HEK293 (cell line): ENCODE measurements around the gene GDF9.

Experiments used
- CTCF ChIA-PET: fragments of 350-600 bp; formaldehyde crosslinking; extraction: SDS; loops from one replicate; lab custom pipeline; 2021; ENCODE audit warnings: antibody characterized with exemption; lab: Yijun Ruan, JAX
- POLR2A ChIA-PET: fragments of 300-600 bp; formaldehyde crosslinking; extraction: SDS; loops from one replicate; lab custom pipeline; 2020; ENCODE audit warnings: antibody characterized with exemption, inconsistent platforms; lab: Yijun Ruan, JAX
- H3K27ac ChIP-seq: fragments of 200-500 bp; sonication (Bioruptor generic); 2 replicates; pipeline ENCODE4 v1.5.1; 2014; ENCODE audit warnings: low read depth, low read length, control low read depth, inconsistent platforms; ENCODE audit errors: extremely low read depth
- H3K36me3 ChIP-seq, 2 experiments: fragments of 200-500 bp in 1 of 2; sonication (Bioruptor generic) in 1 of 2; 1 replicate in 1 of 2; 2 replicates in 1 of 2; pipeline ENCODE4 v1.5.1; 2014 to 2017; ENCODE audit warnings: inconsistent platforms in 2 of 2, low read length in 2 of 2; ENCODE audit not compliant: control insufficient read depth in 2 of 2, insufficient read depth in 1 of 2
- H3K4me1 ChIP-seq: fragments of 200-500 bp; sonication (Bioruptor generic); 2 replicates; pipeline ENCODE4 v1.5.1; 2014; ENCODE audit warnings: mild to moderate bottlenecking, low read length, inconsistent platforms; ENCODE audit not compliant: control insufficient read depth, insufficient read depth
- H3K4me3 ChIP-seq: 2 replicates; pipeline ENCODE4 v1.5.1; 2011; ENCODE audit warnings: low read depth, mild to moderate bottlenecking, control low read depth, low read length, moderate library complexity
- H3K9me3 ChIP-seq: fragments of 200-500 bp; sonication (Bioruptor generic); 2 replicates; pipeline ENCODE4 v1.5.1; 2014; ENCODE audit warnings: low read depth, low read length, inconsistent platforms; ENCODE audit not compliant: control insufficient read depth, insufficient read depth
- MYNN ChIP-seq: fragments of 450-650 bp; formaldehyde crosslinking; IDR thresholded peaks from 2 replicates; pipeline ENCODE4 v1.5.1; 2016; ENCODE audit warnings: missing biosample characterization, missing genetic modification characterization, borderline replicate concordance
- PBX3 ChIP-seq: sonication (generic); formaldehyde crosslinking; IDR thresholded peaks from 2 replicates; pipeline ENCODE4 v1.8.1; 2022; ENCODE audit warnings: mild to moderate bottlenecking, moderate library complexity, missing genetic modification reagents
- RBAK ChIP-seq: fragments of 450-650 bp; formaldehyde crosslinking; IDR thresholded peaks from 2 replicates; pipeline ENCODE4 v1.5.1; 2016; ENCODE audit warnings: missing biosample characterization, missing genetic modification characterization
- ZBTB17 ChIP-seq: fragments of 450-650 bp; formaldehyde crosslinking; IDR thresholded peaks from 2 replicates; pipeline ENCODE4 v1.5.1; 2016; ENCODE audit warnings: missing biosample characterization, missing genetic modification characterization
- ZBTB44 ChIP-seq: fragments of 450-650 bp; IDR thresholded peaks from 2 replicates; pipeline ENCODE4 v1.5.1; 2018; ENCODE audit warnings: missing biosample characterization, mild to moderate bottlenecking, missing genetic modification characterization
- ZBTB6 ChIP-seq: fragments of 450-650 bp; formaldehyde crosslinking; IDR thresholded peaks from 2 replicates; pipeline ENCODE4 v1.5.1; 2017; ENCODE audit warnings: missing biosample characterization, missing genetic modification characterization
- ZFHX2 ChIP-seq: fragments of 450-650 bp; formaldehyde crosslinking; conservative IDR thresholded peaks from 2 replicates; pipeline ENCODE4 v1.5.1; 2016; ENCODE audit warnings: missing biosample characterization, missing genetic modification characterization
- ZNF138 ChIP-seq: fragments of 450-650 bp; formaldehyde crosslinking; IDR thresholded peaks from 2 replicates; pipeline ENCODE4 v1.5.1; 2016; ENCODE audit warnings: missing biosample characterization, missing genetic modification characterization, borderline replicate concordance
- ZNF18 ChIP-seq: fragments of 450-650 bp; formaldehyde crosslinking; IDR thresholded peaks from 2 replicates; pipeline ENCODE4 v1.5.1; 2016; ENCODE audit warnings: missing biosample characterization, missing genetic modification characterization
- ZNF335 ChIP-seq: fragments of 450-650 bp; formaldehyde crosslinking; conservative IDR thresholded peaks from 2 replicates; pipeline ENCODE4 v1.5.1; 2016; ENCODE audit warnings: missing biosample characterization, missing genetic modification characterization
- ZNF394 ChIP-seq: fragments of 450-650 bp; formaldehyde crosslinking; IDR thresholded peaks from 2 replicates; pipeline ENCODE4 v1.5.1; 2016; ENCODE audit warnings: missing biosample characterization, missing genetic modification characterization, mild to moderate bottlenecking, moderate library complexity, borderline replicate concordance
- ZNF558 ChIP-seq: fragments of 450-650 bp; formaldehyde crosslinking; IDR thresholded peaks from 2 replicates; pipeline ENCODE4 v1.5.1; 2016; ENCODE audit warnings: missing biosample characterization, missing genetic modification characterization
- ZNF639 ChIP-seq: fragments of 450-650 bp; formaldehyde crosslinking; IDR thresholded peaks from 2 replicates; pipeline ENCODE4 v1.5.1; 2016; ENCODE audit warnings: missing biosample characterization, missing genetic modification characterization
- ZNF704 ChIP-seq: fragments of 450-650 bp; formaldehyde crosslinking; IDR thresholded peaks from 2 replicates; pipeline ENCODE4 v1.5.1; 2016; ENCODE audit warnings: missing biosample characterization, missing genetic modification characterization
- ZNF830 ChIP-seq: fragments of 450-650 bp; IDR thresholded peaks from 2 replicates; pipeline ENCODE4 v1.5.0; 2018; ENCODE audit warnings: missing biosample characterization, missing genetic modification characterization, low read depth, mild to moderate bottlenecking, moderate library complexity
- ZNF843 ChIP-seq: fragments of 450-650 bp; formaldehyde crosslinking; IDR thresholded peaks from 2 replicates; pipeline ENCODE4 v1.5.1; 2016; ENCODE audit warnings: missing biosample characterization, missing genetic modification characterization
- ZSCAN16 ChIP-seq: fragments of 450-650 bp; formaldehyde crosslinking; IDR thresholded peaks from 2 replicates; pipeline ENCODE4 v1.5.1; 2016; ENCODE audit warnings: missing biosample characterization, missing genetic modification characterization
- ZSCAN4 ChIP-seq: fragments of 450-650 bp; formaldehyde crosslinking; IDR thresholded peaks from 2 replicates; pipeline ENCODE4 v1.5.1; 2017; ENCODE audit warnings: missing biosample characterization, missing genetic modification characterization

Gene GDF9

GRCh38 chr5:132823481-132824050 lies 42.7 kb downstream of the GDF9 start (continued):
- TF ChIP-seq MYNN (tag by site-specific recombination) (no peak), ZNF138 (tag by site-specific recombination) (no peak)

- Histone ChIP-seq H3K9me3 (no peaks in the 10 kb centered on the region), H3K27ac (no peak overlapping the region), H3K4me1 (no peaks in the 10 kb centered on the region), H3K36me3 (peaks cover 0 to 29% of the 10 kb centered on the region in 2 experiments; a peak in 1 of 3 replicates), H3K4me3 (no peak overlapping the region)
- no peak for TF ChIP-seq ZSCAN4
- 0 out of 2 replicates have a peak, but pooled peaks have one; percentile 18 for TF ChIP-seq ZBTB6 (tag by site-specific recombination)
- no peak for TF ChIP-seq ZNF558 (tag by site-specific recombination)
- 0 out of 2 replicates have a peak, but pooled peaks have one; percentile 12 for TF ChIP-seq ZFHX2 (tag by site-specific recombination)
- TF ChIP-seq ZSCAN16 (tag by site-specific recombination) = no peak
- ChIA-PET POLR2A (interaction anchor here (1.4 kb wide), 1 partner anchor 16 kb away, joined by 5 read pairs; no protein-coding TSS in a partner anchor), CTCF (no interaction called here)
Observed at GRCh38 chr5:132822650-132823480, 43.4 kb downstream of the GDF9 start.

GRCh38 chr5:132821791-132822190 lies 44.5 kb downstream of the GDF9 start:
- no peak overlapping the region for H3K27ac ChIP-seq
- H3K36me3 ChIP-seq = peaks cover 0 to 26% of the 10 kb centered on the region in 2 experiments; a peak in 1 of 3 replicates
- no peaks in the 10 kb centered on the region for H3K9me3 ChIP-seq
- CTCF ChIA-PET = interaction anchor here (0.7 to 6.7 kb wide), 6 partner anchors 7 to 434 kb away, joined by 3 to 58 read pairs (median 12); partner anchors contain the start of genes CCNI2 and SHROOM1
- POLR2A ChIA-PET = no interaction called here
- TF ChIP-seq ZNF830 (tag by site-specific recombination) (no peak), ZNF639 (tag by site-specific recombination) (no peak), ZNF394 (tag by site-specific recombination) (no peak), RBAK (tag by site-specific recombination) (no peak), ZNF18 (tag by site-specific recombination) (no peak), ZNF704 (tag by site-specific recombination) (no peak), ZNF843 (no peak), PBX3 (CRISPR knock-in tag) (no peak), ZNF335 (tag by site-specific recombination) (peak; percentile 31), ZBTB17 (tag by site-specific recombination) (0 out of 2 replicates have a peak, but pooled peaks have one; percentile 12), ZBTB44 (tag by site-specific recombination) (no peak)
- H3K4me3 ChIP-seq = no peak overlapping the region
- H3K4me1 ChIP-seq = no peaks in the 10 kb centered on the region
